CD4-positive, alpha-beta T cell (primary cell): Measurements from ENCODE around the gene MTX1. TPM values are rescaled to one million over a fixed set of nuclear protein-coding genes. Genes with fewer than 3 reads are reported as not detected.

Source experiments
- ATAC-seq: fragments of 200-7000 bp; cut with Tn5 transposase; one replicate; pipeline ENCODE4 v1.10.0; 2022; ENCODE audit warnings: mild to moderate bottlenecking; ENCODE audit not compliant: poor library complexity
- CTCF ChIA-PET: fragments of 350-600 bp; sonication (Branson Sonifier 250); formaldehyde crosslinking; loops from one replicate; lab custom pipeline; 2021; ENCODE audit warnings: antibody characterized with exemption, inconsistent platforms; lab: Charles Lee
- POLR2A ChIA-PET: fragments of 350-600 bp; sonication (Branson Sonifier 250); formaldehyde crosslinking; loops from one replicate; lab custom pipeline; 2021; ENCODE audit warnings: antibody characterized with exemption, inconsistent platforms; lab: Charles Lee
- DNase-seq, 14 experiments: peaks; one replicate each; pipeline ENCODE4 v3.0.0-alpha.2; 2013 to 2020; ENCODE audit warnings: mixed read lengths in 2 of 14
- H3K27ac ChIP-seq, 2 donors: one replicate each; pipeline versions ENCODE4 v1.5.1 to v1.7.0; 2013; ENCODE audit warnings: low read length in 2 of 2, low read depth in 1 of 2, mild to moderate bottlenecking in 1 of 2
- H3K27me3 ChIP-seq, 2 experiments: 1 replicate in 1 of 2; 2 replicates in 1 of 2; pipeline versions ENCODE4 v1.6.1 to v1.7.0; 2013; ENCODE audit warnings: low read length in 2 of 2, control low read depth in 1 of 2, mild to moderate bottlenecking in 1 of 2, moderate library complexity in 1 of 2; ENCODE audit not compliant: insufficient read depth in 2 of 2, control insufficient read depth in 1 of 2
- H3K36me3 ChIP-seq: one replicate; pipeline ENCODE4 v1.6.1; 2013; ENCODE audit warnings: low read length, control low read depth; ENCODE audit not compliant: insufficient read depth
- H3K4me1 ChIP-seq: one replicate; pipeline ENCODE4 v1.6.1; 2013; ENCODE audit warnings: low read length, control low read depth; ENCODE audit not compliant: insufficient read depth
- H3K4me3 ChIP-seq: one replicate; pipeline ENCODE4 v1.5.1; 2013; ENCODE audit warnings: mild to moderate bottlenecking, low read length, moderate library complexity
- H3K9me3 ChIP-seq, 2 experiments: 1 replicate in 1 of 2; 2 replicates in 1 of 2; pipeline versions ENCODE4 v1.6.1 to v1.7.0; 2013; ENCODE audit warnings: low read length in 2 of 2, mild to moderate bottlenecking in 2 of 2, control low read depth in 1 of 2, moderate library complexity in 1 of 2; ENCODE audit not compliant: control insufficient read depth in 1 of 2, insufficient read depth in 1 of 2
- H3K27ac Mint-ChIP-seq: one replicate; pipeline ENCODE4 v1.8.0; 2020; ENCODE audit warnings: mixed read lengths
- H3K27me3 Mint-ChIP-seq: one replicate; pipeline ENCODE4 v1.8.0; 2021; ENCODE audit warnings: mixed read lengths
- H3K36me3 Mint-ChIP-seq: one replicate; pipeline ENCODE4 v1.8.0; 2021; ENCODE audit warnings: low read depth, mixed read lengths
- H3K4me1 Mint-ChIP-seq: one replicate; pipeline ENCODE4 v1.8.0; 2021; ENCODE audit warnings: low read depth, mixed read lengths
- H3K4me3 Mint-ChIP-seq: one replicate; pipeline ENCODE4 v1.8.0; 2020; ENCODE audit warnings: mild to moderate bottlenecking, mixed read lengths
- H3K9me3 Mint-ChIP-seq: one replicate; pipeline ENCODE4 v1.8.0; 2020; ENCODE audit warnings: mixed read lengths
- CTCF ChIP-seq: fragments of 200-600 bp; IDR thresholded peaks from one replicate; pipeline ENCODE4 v1.8.0; 2022; ENCODE audit warnings: antibody characterized with exemption, mild to moderate bottlenecking
- intact Hi-C, 2 experiments: fragments of 100-400 bp; cut with DNase I in 1 of 2; cut with micrococcal nuclease in 1 of 2; formaldehyde crosslinking; loops; one replicate each; pipeline versions ENCODE4 v1.15.1 to v1.9.0; 2023 to 2025; cut with DNase I, micrococcal nuclease
- total RNA-seq, 174 experiments: library from RNA in 2 of 174; stranded (reverse) in 2 of 174; gene quantifications; one replicate each; pipeline ENCODE4 v1.2.3 and lab custom pipeline; 2021 to 2026

MTX1 gene
- total RNA-seq, 2 experiments from 2014 or later = 19.9 to 20.7 TPM

- TF ChIP-seq CTCF = no peak
- no peaks in the 10 kb centered on the region for H3K36me3 ChIP-seq
- H3K27ac ChIP-seq = no peak overlapping the region
- H3K4me3 ChIP-seq = no peak overlapping the region
- H3K27me3 ChIP-seq = no peaks in the 10 kb centered on the region
- H3K4me1 Mint-ChIP-seq = peaks cover 26% of the 10 kb centered on the region
- ATAC-seq (no peak), DNase-seq (peak in 1 of 14 experiments; percentile 1)
- H3K4me3 Mint-ChIP-seq = no peak overlapping the region
- intact Hi-C loops = loop anchor here in 1 of 2 experiments (5.0 kb wide), 2 partner anchors 37 to 68 kb away; partner anchors contain the start of gene SLC50A1
- peaks cover 30% of the 10 kb centered on the region for H3K4me1 ChIP-seq
- ChIA-PET POLR2A (no interaction called here), CTCF (interaction anchor here (1.0 to 1.4 kb wide), 2 partner anchors 22 to 119 kb away, joined by 3 to 6 read pairs; no protein-coding TSS in a partner anchor)
- no peaks in the 10 kb centered on the region for H3K36me3 Mint-ChIP-seq
- no peaks in the 10 kb centered on the region for H3K9me3 ChIP-seq
- H3K27me3 Mint-ChIP-seq = no peaks in the 10 kb centered on the region
- no peaks in the 10 kb centered on the region for H3K9me3 Mint-ChIP-seq
- no peak overlapping the region for H3K27ac Mint-ChIP-seq
These were observed 3.5 kb upstream of the MTX1 start for GRCh38 chr1:155205035-155205434.

- Mint-ChIP-seq H3K27ac (no peak overlapping the region), H3K9me3 (no peaks in the 10 kb centered on the region), H3K4me3 (no peak overlapping the region), H3K27me3 (no peaks in the 10 kb centered on the region), H3K4me1 (peaks cover 31% of the 10 kb centered on the region), H3K36me3 (peaks cover 9% of the 10 kb centered on the region)
- DNase-seq = no peak
- no peak overlapping the region for H3K27ac ChIP-seq
- no peaks in the 10 kb centered on the region for H3K9me3 ChIP-seq
- intact Hi-C loops = loop anchor here (1.0 to 5.0 kb wide), 6 partner anchors 11 to 386 kb away; partner anchors contain the start of gene SLC50A1 (in 1 of the 2)
- ChIA-PET CTCF (interaction anchor here (1.0 to 2.3 kb wide), 8 partner anchors 13 to 120 kb away, joined by 3 to 12 read pairs (median 6); partner anchors contain the start of gene KRTCAP2), POLR2A (interaction anchor here (0.8 to 1.5 kb wide), 3 partner anchors 12 to 21 kb away, joined by 3 to 11 read pairs (median 8); no protein-coding TSS in a partner anchor)
- H3K4me1 ChIP-seq = peaks cover 30% of the 10 kb centered on the region
- no peak for ATAC-seq
- H3K27me3 ChIP-seq = no peaks in the 10 kb centered on the region
- peaks cover 2% of the 10 kb centered on the region for H3K36me3 ChIP-seq
- H3K4me3 ChIP-seq = no peak overlapping the region
- TF ChIP-seq CTCF = no peak
These were observed 2.4 kb upstream of the MTX1 start for GRCh38 chr1:155205969-155206593.

GRCh38 chr1:155206891-155207805 lies 1.3 kb upstream of the MTX1 start:
- Histone ChIP-seq H3K36me3 (peaks cover 10% of the 10 kb centered on the region), H3K9me3 (no peaks in the 10 kb centered on the region), H3K27me3 (no peaks in the 10 kb centered on the region), H3K27ac (peak overlapping the region; percentile 29 to 100), H3K4me1 (peaks cover 30% of the 10 kb centered on the region), H3K4me3 (no peak overlapping the region)
- intact Hi-C loops = loop anchor here (1.0 to 5.0 kb wide), 7 partner anchors 12 to 385 kb away; partner anchors contain the start of gene SLC50A1 (in 1 of the 2)
- POLR2A ChIA-PET = interaction anchor here (0.6 to 3.7 kb wide), 11 partner anchors 13 to 320 kb away, joined by 3 to 42 read pairs (median 8); partner anchors contain the start of genes CLK2, KRTCAP2, RUSC1 and SCAMP3
- peak; percentile 60 for ATAC-seq
- no peaks in the 10 kb centered on the region for H3K27me3 Mint-ChIP-seq
- DNase-seq = peak; percentile 86 to 96 (median 91)
- H3K36me3 Mint-ChIP-seq = peaks cover 13% of the 10 kb centered on the region
- TF ChIP-seq CTCF = peak; percentile 85
- CTCF ChIA-PET = interaction anchor here (0.6 to 3.0 kb wide), 17 partner anchors 12 to 118 kb away, joined by 3 to 12 read pairs (median 4); partner anchors contain the start of genes KRTCAP2, RUSC1 and SLC50A1
- H3K4me1 Mint-ChIP-seq = peaks cover 31% of the 10 kb centered on the region
- H3K4me3 Mint-ChIP-seq = peak overlapping the region; percentile 86
- H3K27ac Mint-ChIP-seq = peak overlapping the region; percentile 96
- H3K9me3 Mint-ChIP-seq = no peaks in the 10 kb centered on the region
